ENCODE data around the gene SLC16A2. TPM values are rescaled to one million over a fixed set of nuclear protein-coding genes. Genes with fewer than 3 reads are reported as not detected.

Gene SLC16A2
- total RNA-seq, 4 donors from 2014 or later, result 8.0 to 15.8 (median 10.2) TPM

DNA sequence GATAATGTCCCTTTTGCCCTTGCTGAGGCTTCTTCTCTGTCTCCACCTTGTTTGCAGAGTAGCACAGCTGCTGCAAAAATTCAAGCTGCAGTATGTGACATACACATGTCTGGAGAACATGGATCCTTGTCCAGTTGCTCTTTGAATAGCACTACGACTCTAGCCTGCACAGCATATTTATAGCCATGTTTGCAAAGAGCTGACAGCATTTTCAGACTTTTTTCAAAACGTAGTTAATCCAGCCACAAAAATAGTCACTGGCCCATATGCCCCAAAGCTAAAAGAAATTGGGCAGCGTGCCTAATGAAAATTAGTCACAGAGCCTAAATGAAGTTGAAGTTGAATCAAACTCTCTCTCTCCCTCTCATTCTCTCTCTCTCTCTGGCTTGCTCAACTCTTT, 17.5 kb downstream of the SLC16A2 start:
- DNase-seq (ENCODE audit: low spot score) (no peak), ATAC-seq (ENCODE audit: low FRiP score) (no peak)
- TF ChIP-seq, protein P1, sequence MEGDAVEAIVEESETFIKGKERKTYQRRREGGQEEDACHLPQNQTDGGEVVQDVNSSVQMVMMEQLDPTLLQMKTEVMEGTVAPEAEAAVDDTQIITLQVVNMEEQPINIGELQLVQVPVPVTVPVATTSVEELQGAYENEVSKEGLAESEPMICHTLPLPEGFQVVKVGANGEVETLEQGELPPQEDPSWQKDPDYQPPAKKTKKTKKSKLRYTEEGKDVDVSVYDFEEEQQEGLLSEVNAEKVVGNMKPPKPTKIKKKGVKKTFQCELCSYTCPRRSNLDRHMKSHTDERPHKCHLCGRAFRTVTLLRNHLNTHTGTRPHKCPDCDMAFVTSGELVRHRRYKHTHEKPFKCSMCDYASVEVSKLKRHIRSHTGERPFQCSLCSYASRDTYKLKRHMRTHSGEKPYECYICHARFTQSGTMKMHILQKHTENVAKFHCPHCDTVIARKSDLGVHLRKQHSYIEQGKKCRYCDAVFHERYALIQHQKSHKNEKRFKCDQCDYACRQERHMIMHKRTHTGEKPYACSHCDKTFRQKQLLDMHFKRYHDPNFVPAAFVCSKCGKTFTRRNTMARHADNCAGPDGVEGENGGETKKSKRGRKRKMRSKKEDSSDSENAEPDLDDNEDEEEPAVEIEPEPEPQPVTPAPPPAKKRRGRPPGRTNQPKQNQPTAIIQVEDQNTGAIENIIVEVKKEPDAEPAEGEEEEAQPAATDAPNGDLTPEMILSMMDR (IDR thresholded peaks at IDR 0.05), result no peak

DNA sequence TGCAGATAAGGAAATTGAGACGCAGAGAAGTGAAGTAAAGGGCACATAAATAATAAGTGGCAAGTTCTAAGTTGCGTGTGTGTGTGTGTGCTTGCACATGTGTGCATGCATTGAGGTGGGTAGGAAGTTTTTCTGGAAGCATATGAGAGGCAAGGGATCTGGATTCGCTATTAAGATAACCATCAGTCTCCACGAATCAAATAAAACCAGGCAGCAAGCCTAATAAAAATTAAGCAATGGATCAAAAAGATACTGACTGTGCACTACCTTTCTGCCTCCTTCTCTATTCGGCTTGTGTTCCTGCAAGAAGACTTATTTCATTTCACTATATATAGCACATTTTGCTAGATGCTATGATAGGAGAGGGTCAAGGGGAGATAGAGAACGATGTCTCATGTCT, 23.8 kb downstream of the SLC16A2 start:
- TF ChIP-seq, protein P1 (IDR thresholded peaks at IDR 0.05), result no peak
- DNase-seq (ENCODE audit: low spot score) (no peak), ATAC-seq (ENCODE audit: low FRiP score) (no peak)

DNA sequence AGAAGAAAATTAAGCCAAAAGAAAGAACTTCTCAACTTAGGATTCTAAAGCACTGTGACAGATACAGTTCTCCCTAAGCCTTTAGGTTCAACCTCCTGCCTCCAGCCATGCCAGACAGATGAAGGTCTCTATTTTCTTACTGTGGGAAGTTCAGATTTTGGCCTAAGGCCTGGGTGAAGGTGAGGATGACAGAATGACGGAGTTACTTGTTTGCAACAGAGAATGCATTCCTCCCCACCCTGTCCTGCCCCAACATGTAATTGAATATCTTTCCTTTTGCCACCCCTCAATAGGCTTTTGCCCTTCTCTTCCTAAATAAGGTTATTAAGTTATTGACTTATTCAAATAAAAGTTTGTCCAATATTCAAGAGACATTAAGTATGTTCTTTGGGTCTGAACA, 25.6 kb downstream of the SLC16A2 start:
- ATAC-seq (ENCODE audit: low FRiP score) (no peak), DNase-seq (ENCODE audit: low spot score) (no peak)
- TF ChIP-seq, protein P1 (IDR thresholded peaks at IDR 0.05), result no peak

DNA sequence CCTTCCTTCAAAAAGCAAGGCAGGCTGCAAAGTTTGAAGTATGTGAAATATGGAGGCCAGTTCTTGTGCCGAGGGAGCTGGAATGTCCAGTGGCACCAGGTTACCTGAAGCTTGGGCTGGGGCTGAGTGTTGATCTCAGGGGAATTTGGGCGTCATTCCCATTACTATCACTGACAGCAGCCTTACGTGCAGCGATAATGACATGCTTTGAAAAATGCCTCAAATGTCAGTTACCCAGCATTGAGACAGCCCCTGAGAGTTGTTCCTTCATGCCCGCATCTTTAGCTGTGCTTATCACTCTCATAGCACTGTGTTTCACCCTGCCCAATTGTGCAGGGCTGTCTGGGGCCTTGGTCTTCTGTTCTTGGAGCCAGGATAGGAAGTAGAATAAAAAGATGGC, 27.4 kb downstream of the SLC16A2 start:
- ATAC-seq (ENCODE audit: low FRiP score) (no peak), DNase-seq (ENCODE audit: low spot score) (no peak)
- TF ChIP-seq, protein P1 (IDR thresholded peaks at IDR 0.05), result no peak

DNA sequence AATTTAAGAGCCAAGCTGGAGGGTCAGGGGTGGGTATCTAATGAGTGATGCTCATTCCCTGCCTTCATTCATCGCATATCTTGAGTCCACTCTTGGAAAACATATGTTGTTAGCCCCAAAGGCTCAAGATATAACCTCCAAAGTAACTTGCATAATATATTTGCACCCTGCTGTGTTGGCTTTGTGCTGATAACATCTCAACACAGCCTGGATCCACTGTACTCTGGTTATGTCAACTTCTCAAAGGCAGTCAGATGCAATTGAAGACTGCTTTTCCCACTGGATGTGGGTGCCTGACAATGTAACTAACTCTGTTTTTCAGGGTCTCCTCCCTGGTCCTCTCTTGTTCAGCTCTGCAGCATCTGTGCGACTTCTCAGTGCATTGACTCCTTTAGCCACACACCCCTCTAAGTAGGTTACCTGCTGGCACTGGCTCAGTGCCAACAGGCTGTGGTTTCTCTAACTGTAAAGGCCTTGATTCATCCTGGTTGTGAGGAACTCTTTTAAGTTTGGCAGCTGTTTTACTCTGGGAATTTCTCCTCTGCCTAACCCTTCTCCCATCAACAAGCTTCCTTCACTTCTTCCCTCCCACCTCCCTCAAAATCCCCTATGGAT, 28.1 kb downstream of the SLC16A2 start:
- no peak for ATAC-seq (ENCODE audit: low FRiP score)
- no peak for DNase-seq (ENCODE audit: low spot score)
- TF ChIP-seq, protein P1 (IDR thresholded peaks at IDR 0.05), result no peak

DNA sequence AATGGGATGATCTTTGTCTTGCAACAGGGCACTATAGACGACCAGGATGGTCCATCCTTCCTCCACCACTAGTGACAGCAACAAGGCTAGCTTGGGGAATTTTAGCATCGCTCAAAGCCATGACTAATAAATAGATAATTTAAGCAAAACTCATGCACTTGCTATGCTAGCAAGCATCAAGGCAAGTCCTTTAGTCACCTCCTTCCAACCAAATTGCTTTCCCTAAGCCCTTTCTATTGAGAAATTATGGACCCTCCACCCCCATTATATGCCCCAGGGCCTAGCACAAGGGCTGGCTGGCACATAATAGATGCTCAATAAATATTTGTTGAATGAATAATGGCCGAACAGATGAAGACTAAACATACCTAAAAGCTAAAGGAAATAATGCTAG, 28.6 kb downstream of the SLC16A2 start:
- no peak for DNase-seq (ENCODE audit: low spot score)
- TF ChIP-seq, protein P1 (IDR thresholded peaks at IDR 0.05), result no peak
- ATAC-seq (ENCODE audit: low FRiP score), result no peak

DNA sequence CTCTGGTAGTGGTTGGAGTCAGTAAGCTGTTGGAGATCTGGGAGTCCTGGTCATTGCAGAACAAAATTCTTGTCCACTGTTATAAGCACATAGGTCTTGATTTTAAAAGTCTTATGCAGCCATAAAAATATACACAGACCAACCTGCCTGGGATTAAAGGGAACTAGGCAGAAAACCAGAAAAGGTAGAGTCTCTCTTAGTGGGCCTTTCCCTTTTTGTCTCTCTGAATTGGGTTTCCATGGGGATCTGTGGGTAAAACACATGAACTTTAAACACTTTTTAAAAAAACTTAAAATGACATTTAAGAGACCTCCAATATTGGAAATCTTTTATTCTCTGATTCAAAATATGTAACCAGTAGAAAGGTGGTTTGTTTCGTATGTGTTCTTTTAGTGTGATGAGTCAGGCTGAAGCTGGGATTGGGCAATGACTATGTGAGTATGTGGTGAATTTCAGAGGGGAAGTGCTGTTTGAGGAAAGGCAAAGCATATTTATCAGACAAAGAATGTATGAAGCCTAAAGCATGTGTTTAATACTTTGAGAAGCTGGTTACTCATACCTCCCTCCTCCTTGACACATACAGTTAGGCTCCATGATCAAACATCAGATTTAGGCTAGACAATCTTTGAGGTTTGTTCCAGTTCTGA, 29.6 kb downstream of the SLC16A2 start:
- TF ChIP-seq, protein P1 (IDR thresholded peaks at IDR 0.05), result no peak
- DNase-seq (ENCODE audit: low spot score) (peak; percentile 29), ATAC-seq (ENCODE audit: low FRiP score) (peak; percentile 87)

Data from omental fat pad (tissue), 4 donors.